Activated naive CD4-positive, alpha-beta T cell treated with anti-CD3 and anti-CD28 coated beads, Interleukin-2, amount 10 ng/mL, durations not matched to agents 7 days and 5 days (primary cell): ENCODE data around the gene ZNF93.
"Not testable (repeated sequence)": the region's sequence is repeated elsewhere in the genome, so short reads cannot be mapped to it uniquely, and the experiment has no call there.

Experiments used
- CTCF ChIA-PET: fragments of 350-600 bp; sonication (Branson Sonifier 250); formaldehyde crosslinking; loops from one replicate; lab custom pipeline; 2021; ENCODE audit warnings: antibody characterized with exemption; lab: Charles Lee
- DNase-seq: peaks from one replicate; pipeline ENCODE4 v3.0.0-alpha.2; 2020
- H3K27ac Mint-ChIP-seq: one replicate; pipeline ENCODE4 v1.8.0; 2021; ENCODE audit warnings: mild to moderate bottlenecking, moderate library complexity, mixed read lengths
- H3K27me3 Mint-ChIP-seq: one replicate; pipeline ENCODE4 v1.8.0; 2021; ENCODE audit warnings: mild to moderate bottlenecking, mixed read lengths
- H3K36me3 Mint-ChIP-seq: one replicate; pipeline ENCODE4 v1.8.0; 2021; ENCODE audit warnings: mixed read lengths
- H3K4me1 Mint-ChIP-seq: one replicate; pipeline ENCODE4 v1.8.0; 2021; ENCODE audit warnings: mixed read lengths
- H3K4me3 Mint-ChIP-seq: one replicate; pipeline ENCODE4 v1.8.0; 2021; ENCODE audit warnings: mild to moderate bottlenecking, moderate library complexity, mixed read lengths
- H3K9me3 Mint-ChIP-seq: one replicate; pipeline ENCODE4 v1.8.0; 2021; ENCODE audit warnings: mixed read lengths

The ZNF93 gene

DNA sequence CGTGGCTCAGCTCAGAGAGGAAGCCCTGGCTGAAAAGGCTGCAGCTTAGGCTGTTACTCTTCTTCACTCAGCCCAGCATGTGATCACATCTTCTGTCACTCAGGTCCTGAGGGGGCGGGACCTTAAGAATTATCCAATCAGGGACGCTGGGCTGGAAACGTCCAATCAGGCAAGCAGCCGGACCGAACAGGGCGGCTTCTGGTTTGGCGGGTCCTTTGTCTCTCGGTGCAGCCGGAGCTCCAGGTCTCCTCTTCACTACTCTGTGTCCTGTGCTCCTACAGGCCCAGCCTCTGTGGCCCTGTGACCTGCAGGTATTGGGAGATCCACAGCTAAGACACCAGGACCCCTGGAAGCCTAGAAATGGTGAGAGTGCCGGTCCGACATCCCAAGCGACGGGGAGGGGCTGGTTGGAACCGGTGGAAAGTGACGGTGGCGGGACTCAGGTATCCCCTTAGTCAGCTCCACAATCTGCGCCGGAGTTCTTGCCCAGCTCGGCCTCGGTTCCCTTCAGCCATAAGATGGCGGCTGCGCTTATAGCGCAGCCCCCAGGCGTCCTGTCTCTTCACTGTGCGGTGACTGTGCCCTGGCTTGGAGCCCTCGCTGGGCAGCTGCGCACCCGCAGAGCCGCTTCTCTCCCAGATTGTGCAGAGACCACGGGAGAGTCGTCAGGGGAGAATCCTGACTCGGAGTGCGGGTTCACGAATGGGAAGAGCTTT, at the start of gene ZNF93:
TSS of gene ZNF93 (plus strand) at position 218 of the 716 bp plus-strand sequence. CDS start at position 361, 143 bp downstream.
- H3K4me1 Mint-ChIP-seq = peaks cover 37% of the 10 kb centered on the region
- H3K9me3 Mint-ChIP-seq = peaks cover 75% of the 10 kb centered on the region
- H3K4me3 Mint-ChIP-seq = peak within 1 kb of the TSS; percentile 97
- CTCF ChIA-PET = no interaction called here
- peak; percentile 96 for DNase-seq
- peak within 1 kb of the TSS; percentile 98 for H3K27ac Mint-ChIP-seq
- H3K27me3 Mint-ChIP-seq = no peaks in the 10 kb centered on the region
- peaks cover 81% of the 10 kb centered on the region for H3K36me3 Mint-ChIP-seq

- DNase-seq, H3K4me1 Mint-ChIP-seq, H3K27me3 Mint-ChIP-seq, CTCF ChIA-PET, H3K27ac Mint-ChIP-seq, H3K4me3 Mint-ChIP-seq, H3K36me3 Mint-ChIP-seq: not testable (repeated sequence)
- peaks cover 20% of the 10 kb centered on the region for H3K9me3 Mint-ChIP-seq
Observed at GRCh38 chr19:19851740-19852139, 49.0 kb upstream of the ZNF93 start.

DNA sequence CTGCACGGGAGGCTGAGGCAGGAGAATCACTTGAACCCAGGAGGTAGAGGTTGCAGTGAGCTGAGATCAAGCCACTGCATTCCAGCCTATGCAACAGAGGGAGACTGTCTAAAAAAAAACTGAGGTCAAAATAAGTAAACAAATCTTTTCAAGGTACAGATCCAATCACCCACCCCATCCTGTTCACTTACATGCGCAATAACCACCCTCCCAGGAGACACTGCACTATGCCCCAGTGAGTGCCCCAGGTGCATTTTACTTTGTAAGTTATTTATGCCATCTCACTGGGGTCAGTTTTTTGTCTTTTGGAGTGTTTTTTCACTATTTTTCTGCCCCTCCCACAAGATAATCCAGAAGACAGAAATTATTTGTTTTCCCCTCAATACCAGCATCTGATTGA, 42.0 kb upstream of the ZNF93 start:
- Mint-ChIP-seq H3K4me3 (no peak overlapping the region), H3K36me3 (peaks cover 12% of the 10 kb centered on the region), H3K27ac (no peak overlapping the region), H3K9me3 (peaks cover 53% of the 10 kb centered on the region), H3K27me3 (peaks cover 8% of the 10 kb centered on the region), H3K4me1 (peaks cover 9% of the 10 kb centered on the region)
- DNase-seq = no peak
- CTCF ChIA-PET = no interaction called here

GRCh38 chr19:19860756-19861390, 39.9 kb upstream of the ZNF93 start:
- H3K9me3 Mint-ChIP-seq = peaks cover 45% of the 10 kb centered on the region
- no peak overlapping the region for H3K27ac Mint-ChIP-seq
- peaks cover 8% of the 10 kb centered on the region for H3K27me3 Mint-ChIP-seq
- H3K4me1 Mint-ChIP-seq = peaks cover 11% of the 10 kb centered on the region
- H3K4me3 Mint-ChIP-seq = peak overlapping the region; percentile 52
- CTCF ChIA-PET = no interaction called here
- H3K36me3 Mint-ChIP-seq = peaks cover 10% of the 10 kb centered on the region
- DNase-seq = peak; percentile 48

DNA sequence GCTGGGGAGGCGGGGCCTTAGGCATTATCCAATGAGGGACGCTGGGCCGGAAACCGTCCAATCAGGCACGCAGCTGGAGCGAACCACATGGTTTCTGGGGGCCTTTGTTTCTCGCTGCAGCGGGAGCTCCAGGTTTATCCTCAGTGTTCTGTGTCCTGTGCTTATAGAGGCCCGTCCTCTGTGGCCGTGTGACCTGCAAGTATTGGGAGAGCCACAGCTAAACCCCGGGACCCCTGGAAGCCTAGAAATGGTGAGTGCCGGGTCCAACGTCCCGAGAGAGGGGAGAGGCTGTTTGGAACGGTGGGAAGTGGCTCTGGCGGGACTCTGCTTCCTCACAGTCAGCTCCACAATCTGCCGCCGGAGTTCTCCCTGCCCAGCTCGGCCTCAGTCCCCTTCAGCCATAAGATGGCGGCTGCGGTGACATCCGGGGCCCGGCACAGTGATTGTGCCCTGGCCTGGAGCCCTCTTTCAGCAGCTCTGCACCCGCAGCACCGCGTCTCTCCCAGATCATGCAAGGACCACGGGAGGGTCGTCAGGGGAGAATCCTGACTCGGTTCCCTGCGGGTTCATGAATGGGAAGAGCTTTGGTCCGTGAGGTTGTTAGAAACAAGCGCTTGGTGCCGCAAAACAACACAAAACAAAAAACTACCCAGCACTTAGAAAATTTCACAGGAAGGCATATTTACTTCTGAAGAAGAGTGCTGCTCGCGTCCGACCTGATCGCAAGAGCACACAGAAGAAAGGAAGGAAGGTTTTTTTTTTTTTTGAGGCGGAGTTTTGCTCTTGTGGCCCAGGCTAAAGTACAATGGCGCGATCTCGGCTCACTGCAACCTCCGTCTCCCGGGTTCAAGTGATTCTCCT, 34.8 kb upstream of the ZNF93 start, which contains the start of gene ZNF253:
TSS of gene ZNF253 (plus strand) at position 133 of the 861 bp plus-strand sequence. CDS start at position 248, 115 bp downstream.
- Mint-ChIP-seq H3K36me3 (peaks cover 32% of the 10 kb centered on the region), H3K4me1 (peaks cover 22% of the 10 kb centered on the region), H3K4me3 (peak within 1 kb of the TSS; percentile 97), H3K9me3 (peaks cover 34% of the 10 kb centered on the region), H3K27ac (peak within 1 kb of the TSS; percentile 99), H3K27me3 (peaks cover 2% of the 10 kb centered on the region)
- peak; percentile 98 for DNase-seq
- CTCF ChIA-PET = interaction anchor here (0.7 to 0.8 kb wide), 2 partner anchors 13 to 133 kb away, joined by 3 read pairs; partner anchors contain the start of gene ZNF14

GRCh38 chr19:19866611-19867248, 34.0 kb upstream of the ZNF93 start:
- Mint-ChIP-seq H3K27me3 (no peaks in the 10 kb centered on the region), H3K36me3 (peaks cover 36% of the 10 kb centered on the region), H3K4me1 (peaks cover 21% of the 10 kb centered on the region), H3K4me3 (peak overlapping the region; percentile 97), H3K9me3 (peaks cover 37% of the 10 kb centered on the region), H3K27ac (peak overlapping the region; percentile 99)
- peak; percentile 65 for DNase-seq
- CTCF ChIA-PET = no interaction called here

- Mint-ChIP-seq H3K9me3 (peaks cover 44% of the 10 kb centered on the region), H3K36me3 (peaks cover 64% of the 10 kb centered on the region), H3K4me1 (peaks cover 21% of the 10 kb centered on the region)
- H3K27ac Mint-ChIP-seq, DNase-seq, H3K4me3 Mint-ChIP-seq, H3K27me3 Mint-ChIP-seq: not testable (repeated sequence)
- CTCF ChIA-PET = interaction anchor here (1.1 kb wide), 1 partner anchor 12 kb away, joined by 3 read pairs; no protein-coding TSS in a partner anchor
Observed at GRCh38 chr19:19870086-19870485, 30.7 kb upstream of the ZNF93 start.

DNA sequence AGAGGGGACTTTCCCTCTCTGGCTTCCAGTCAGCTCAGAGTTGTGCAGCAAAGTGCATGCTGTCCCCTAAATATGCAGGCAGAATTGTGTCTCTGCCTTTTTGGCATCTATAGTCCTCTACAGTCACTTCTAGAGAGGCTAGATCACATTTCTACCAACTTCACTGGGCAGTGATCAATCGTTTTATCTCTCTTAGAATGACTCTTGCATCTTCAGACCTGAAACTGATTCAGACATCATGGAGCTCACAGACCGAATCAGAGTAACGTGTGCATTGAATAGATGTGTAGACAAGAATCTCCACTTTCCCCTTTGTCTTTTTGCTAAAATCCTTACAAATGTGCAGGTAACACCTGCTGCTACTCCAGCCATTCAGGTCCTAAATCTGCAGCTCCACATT, 28.8 kb upstream of the ZNF93 start:
- DNase-seq = no peak
- Mint-ChIP-seq H3K36me3 (peaks cover 71% of the 10 kb centered on the region), H3K27ac (no peak overlapping the region), H3K27me3 (no peaks in the 10 kb centered on the region), H3K4me1 (peaks cover 17% of the 10 kb centered on the region), H3K4me3 (no peak overlapping the region), H3K9me3 (peaks cover 56% of the 10 kb centered on the region)
- CTCF ChIA-PET = no interaction called here

GRCh38 chr19:19873381-19873780, 27.4 kb upstream of the ZNF93 start:
- Mint-ChIP-seq H3K4me1 (peaks cover 5% of the 10 kb centered on the region), H3K27me3 (no peaks in the 10 kb centered on the region), H3K27ac (no peak overlapping the region), H3K36me3 (peaks cover 66% of the 10 kb centered on the region), H3K4me3 (no peak overlapping the region), H3K9me3 (peaks cover 56% of the 10 kb centered on the region)
- CTCF ChIA-PET = no interaction called here
- no peak for DNase-seq

DNA sequence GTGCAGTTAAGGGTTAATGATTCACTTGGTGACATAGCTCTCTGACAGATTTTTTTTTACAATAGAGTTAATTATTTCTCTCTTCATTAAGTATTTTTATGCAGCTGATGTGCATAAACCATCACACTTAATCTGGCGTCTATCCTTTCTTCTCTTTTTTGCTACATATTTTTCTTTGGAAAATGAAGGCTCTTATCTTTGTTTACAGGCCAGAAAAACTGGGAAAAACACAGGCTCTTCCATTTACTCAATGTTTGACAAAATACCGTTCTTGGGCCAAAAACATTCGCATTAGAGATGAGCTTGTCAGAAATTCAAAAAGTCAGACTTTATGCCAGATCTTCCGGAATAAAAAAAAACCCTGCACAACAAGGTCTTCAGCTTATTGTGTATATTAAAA, 23.0 kb upstream of the ZNF93 start:
- Mint-ChIP-seq H3K4me1 (no peaks in the 10 kb centered on the region), H3K27ac (no peak overlapping the region), H3K9me3 (peaks cover 48% of the 10 kb centered on the region), H3K27me3 (no peaks in the 10 kb centered on the region), H3K36me3 (peaks cover 71% of the 10 kb centered on the region), H3K4me3 (no peak overlapping the region)
- CTCF ChIA-PET = no interaction called here
- no peak for DNase-seq

- CTCF ChIA-PET = no interaction called here
- Mint-ChIP-seq H3K27ac (no peak overlapping the region), H3K36me3 (peaks cover 61% of the 10 kb centered on the region), H3K4me1 (no peaks in the 10 kb centered on the region), H3K9me3 (peaks cover 35% of the 10 kb centered on the region), H3K27me3 (no peaks in the 10 kb centered on the region), H3K4me3 (no peak overlapping the region)
- DNase-seq = no peak
Observed at GRCh38 chr19:19884583-19884982, 16.2 kb upstream of the ZNF93 start.

- H3K4me3 Mint-ChIP-seq, CTCF ChIA-PET, H3K27me3 Mint-ChIP-seq, H3K4me1 Mint-ChIP-seq, DNase-seq: not testable (repeated sequence)
- peaks cover 48% of the 10 kb centered on the region for H3K36me3 Mint-ChIP-seq
- H3K9me3 Mint-ChIP-seq = peaks cover 58% of the 10 kb centered on the region
- H3K27ac Mint-ChIP-seq = peak overlapping the region; percentile 4
Observed at GRCh38 chr19:19892055-19892941, 8.4 kb upstream of the ZNF93 start.

DNA sequence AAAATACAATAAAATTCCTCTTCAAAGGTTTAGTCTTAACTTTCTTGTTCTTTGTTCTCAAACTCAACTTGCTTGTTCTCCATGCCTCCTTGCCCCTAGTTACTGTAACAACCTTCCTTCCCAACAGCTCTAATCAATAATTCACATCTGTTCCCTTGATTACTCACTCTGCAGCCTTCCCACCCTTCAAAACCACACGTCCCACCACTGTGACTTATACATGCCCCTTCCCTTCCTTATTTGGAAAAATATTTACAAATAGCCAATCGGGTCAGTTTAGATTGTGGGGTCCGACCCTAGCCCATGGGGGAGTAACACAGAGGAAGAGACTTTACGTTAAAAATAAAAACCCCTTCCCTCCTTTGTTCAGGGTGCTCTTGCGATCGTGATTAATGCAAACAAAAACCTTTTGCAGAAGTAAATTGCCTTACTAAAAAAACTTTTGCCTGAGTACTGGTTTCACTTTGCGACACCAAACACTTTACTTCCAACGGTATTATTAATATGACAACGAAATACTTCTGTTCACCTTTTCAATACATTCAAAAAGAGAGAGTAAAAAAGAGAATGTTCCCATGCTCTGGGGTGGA, 512 bp upstream of the ZNF93 start:
- H3K9me3 Mint-ChIP-seq = peaks cover 75% of the 10 kb centered on the region
- CTCF ChIA-PET = no interaction called here
- DNase-seq = no peak

More for the DNA sequence above, 512 bp upstream of the ZNF93 start:
- Mint-ChIP-seq H3K4me1 (peaks cover 34% of the 10 kb centered on the region), H3K36me3 (peaks cover 74% of the 10 kb centered on the region), H3K27me3 (no peaks in the 10 kb centered on the region), H3K27ac (peak overlapping the region; percentile 98), H3K4me3 (peak overlapping the region; percentile 97)
